ENCODE data around the gene CROCC2. TPM values are rescaled to one million over a fixed set of nuclear protein-coding genes. Genes with fewer than 3 reads are reported as not detected.

The CROCC2 gene
- total and polyA plus RNA-seq, 2 donors (not counting 1 experiment from before 2014, with no cell fraction given): not detected

- Histone ChIP-seq H3K27ac (ENCODE audit: low read length in 2 of 2) (no peak overlapping the region), H3K9ac (ENCODE audit: low read length) (no peak overlapping the region), H3K4me2 (replicated peaks; ENCODE audit: low read depth, low read length, poor library complexity, severe bottlenecking) (no peak overlapping the region), H3K4me3 (ENCODE audit: control extremely low read depth in 1 of 5, extremely low read depth in 1 of 5, insufficient read depth in 1 of 5, low read depth in 2 of 5, low read length in 4 of 5) (no peak overlapping the region), H2AFZ (ENCODE audit: insufficient read depth, low read depth, low read length, poor library complexity, severe bottlenecking) (no peak overlapping the region), H3K27me3 (replicated peaks in 1 of 4; ENCODE audit: control extremely low read depth in 1 of 4, control insufficient read depth in 3 of 4, insufficient read depth in 4 of 4, low read length in 3 of 4) (no peaks in the 10 kb centered on the region), H3K79me2 (ENCODE audit: control insufficient read depth, insufficient read depth, low read length) (no peaks in the 10 kb centered on the region), H3K36me3 (replicated peaks in 1 of 2; ENCODE audit: control extremely low read depth in 1 of 2, control insufficient read depth in 1 of 2, extremely low read depth in 1 of 2, insufficient read depth in 2 of 2, low read length in 1 of 2) (no peaks in the 10 kb centered on the region), H3K9me3 (ENCODE audit: control extremely low read depth in 1 of 3, control insufficient read depth in 2 of 3, insufficient read depth in 1 of 3, low read length in 2 of 3) (peaks cover 0 to 2% (median 0%) of the 10 kb centered on the region in 3 donors), H4K20me1 (ENCODE audit: control insufficient read depth, insufficient read depth, low read length, poor library complexity, severe bottlenecking) (no peaks in the 10 kb centered on the region), H3K4me1 (ENCODE audit: control insufficient read depth in 2 of 2, insufficient read depth in 2 of 2, low read length in 2 of 2) (no peaks in the 10 kb centered on the region)
- ATAC-seq (ENCODE audit: low read depth) (no peak), DNase-seq (no peak)
- ChIA-PET CTCF (no interaction called here), POLR2A (no interaction called here)
- no peaks in the 10 kb centered on the region for H3K4me1 Mint-ChIP-seq
- no peak for TF ChIP-seq EZH2 (IDR thresholded peaks at IDR 0.05; ENCODE audit: borderline replicate concordance, insufficient read depth, low read depth, low read length, poor library complexity, severe bottlenecking)
- no peak overlapping the region for H3K27ac Mint-ChIP-seq
- no peaks in the 10 kb centered on the region for H3K9me3 Mint-ChIP-seq (ENCODE audit: insufficient read depth)
- intact Hi-C loops (cut with micrococcal nuclease): no loop called here
- WGBS (ENCODE audit: insufficient coverage): 95% methylated on average over 29 of the region's 34 CpGs
- peaks cover 10% of the 10 kb centered on the region for H3K27me3 Mint-ChIP-seq
- H3K4me3 Mint-ChIP-seq: no peak overlapping the region
Observed at GRCh38 chr2:240967681-240968621, 61.8 kb downstream of the CROCC2 start.

GRCh38 chr2:240968731-240969624, 62.8 kb downstream of the CROCC2 start:
- H3K4me1 Mint-ChIP-seq: no peaks in the 10 kb centered on the region
- peaks cover 2% of the 10 kb centered on the region for H3K9me3 Mint-ChIP-seq (ENCODE audit: insufficient read depth)
- H3K79me2 ChIP-seq (ENCODE audit: control insufficient read depth, insufficient read depth, low read length): no peaks in the 10 kb centered on the region
- no peak for ATAC-seq (ENCODE audit: low read depth)
- no peak for TF ChIP-seq EZH2 (IDR thresholded peaks at IDR 0.05; ENCODE audit: borderline replicate concordance, insufficient read depth, low read depth, low read length, poor library complexity, severe bottlenecking)
- TF ChIP-seq, protein P1, sequence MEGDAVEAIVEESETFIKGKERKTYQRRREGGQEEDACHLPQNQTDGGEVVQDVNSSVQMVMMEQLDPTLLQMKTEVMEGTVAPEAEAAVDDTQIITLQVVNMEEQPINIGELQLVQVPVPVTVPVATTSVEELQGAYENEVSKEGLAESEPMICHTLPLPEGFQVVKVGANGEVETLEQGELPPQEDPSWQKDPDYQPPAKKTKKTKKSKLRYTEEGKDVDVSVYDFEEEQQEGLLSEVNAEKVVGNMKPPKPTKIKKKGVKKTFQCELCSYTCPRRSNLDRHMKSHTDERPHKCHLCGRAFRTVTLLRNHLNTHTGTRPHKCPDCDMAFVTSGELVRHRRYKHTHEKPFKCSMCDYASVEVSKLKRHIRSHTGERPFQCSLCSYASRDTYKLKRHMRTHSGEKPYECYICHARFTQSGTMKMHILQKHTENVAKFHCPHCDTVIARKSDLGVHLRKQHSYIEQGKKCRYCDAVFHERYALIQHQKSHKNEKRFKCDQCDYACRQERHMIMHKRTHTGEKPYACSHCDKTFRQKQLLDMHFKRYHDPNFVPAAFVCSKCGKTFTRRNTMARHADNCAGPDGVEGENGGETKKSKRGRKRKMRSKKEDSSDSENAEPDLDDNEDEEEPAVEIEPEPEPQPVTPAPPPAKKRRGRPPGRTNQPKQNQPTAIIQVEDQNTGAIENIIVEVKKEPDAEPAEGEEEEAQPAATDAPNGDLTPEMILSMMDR (IDR thresholded peaks at IDR 0.05): no peak
- no peak for DNase-seq
- WGBS (ENCODE audit: insufficient coverage): 87% methylated on average over 14 of the region's 15 CpGs
- ChIA-PET CTCF (no interaction called here), POLR2A (no interaction called here)
- H3K27ac ChIP-seq (ENCODE audit: low read length in 2 of 2): no peak overlapping the region
- no peaks in the 10 kb centered on the region for H4K20me1 ChIP-seq (ENCODE audit: control insufficient read depth, insufficient read depth, low read length, poor library complexity, severe bottlenecking)
- no peak overlapping the region for H3K4me3 Mint-ChIP-seq
- no peak overlapping the region for H3K4me3 ChIP-seq (ENCODE audit: control extremely low read depth in 1 of 5, extremely low read depth in 1 of 5, insufficient read depth in 1 of 5, low read depth in 2 of 5, low read length in 4 of 5)
- no peak overlapping the region for H3K4me2 ChIP-seq (replicated peaks; ENCODE audit: low read depth, low read length, poor library complexity, severe bottlenecking)
- no peak overlapping the region for H3K9ac ChIP-seq (ENCODE audit: low read length)
- intact Hi-C loops (cut with micrococcal nuclease): no loop called here
- H3K9me3 ChIP-seq (ENCODE audit: control extremely low read depth in 1 of 3, control insufficient read depth in 2 of 3, insufficient read depth in 1 of 3, low read length in 2 of 3): peaks cover 0 to 7% (median 0%) of the 10 kb centered on the region in 3 donors
- H3K27me3 ChIP-seq (replicated peaks in 1 of 4; ENCODE audit: control extremely low read depth in 1 of 4, control insufficient read depth in 3 of 4, insufficient read depth in 4 of 4, low read length in 3 of 4): no peaks in the 10 kb centered on the region
- no peak overlapping the region for H3K27ac Mint-ChIP-seq
- no peak overlapping the region for H2AFZ ChIP-seq (ENCODE audit: insufficient read depth, low read depth, low read length, poor library complexity, severe bottlenecking)
- no peaks in the 10 kb centered on the region for H3K4me1 ChIP-seq (ENCODE audit: control insufficient read depth in 2 of 2, insufficient read depth in 2 of 2, low read length in 2 of 2)
- no peaks in the 10 kb centered on the region for H3K36me3 ChIP-seq (replicated peaks in 1 of 2; ENCODE audit: control extremely low read depth in 1 of 2, control insufficient read depth in 1 of 2, extremely low read depth in 1 of 2, insufficient read depth in 2 of 2, low read length in 1 of 2)
- H3K27me3 Mint-ChIP-seq: peaks cover 13% of the 10 kb centered on the region

All from B cell (primary cell).